Smooth muscle cell (in vitro differentiated cells): ENCODE data around the gene UNG. TPM values are rescaled to one million over a fixed set of nuclear protein-coding genes. Genes with fewer than 3 reads are reported as not detected.

Source experiments
- DNase-seq: peaks from one replicate; lab custom pipeline; 2025; ENCODE audit not compliant: unreplicated experiment; lab: John Stamatoyannopoulos, UW
- H2AFZ ChIP-seq: fragments of 200-600 bp; sonication (generic); 2 replicates; pipeline ENCODE4 v1.6.0; 2016; ENCODE audit warnings: antibody characterized with exemption, low read depth, mild to moderate bottlenecking
- H3F3A ChIP-seq: fragments of 200-600 bp; sonication (generic); 2 replicates; pipeline ENCODE4 v1.6.0; 2017; ENCODE audit warnings: antibody characterized with exemption, low read depth
- H3K27ac ChIP-seq: fragments of 200-600 bp; sonication (generic); 2 replicates; pipeline ENCODE4 v1.5.1; 2016; ENCODE audit warnings: low read depth, mild to moderate bottlenecking
- H3K27me3 ChIP-seq: fragments of 200-600 bp; sonication (generic); 2 replicates; pipeline ENCODE4 v1.6.1; 2016; ENCODE audit warnings: low read depth, mild to moderate bottlenecking
- H3K36me3 ChIP-seq: fragments of 200-600 bp; sonication (generic); 2 replicates; pipeline ENCODE4 v1.5.1; 2016; ENCODE audit warnings: low read depth
- H3K4me1 ChIP-seq: fragments of 200-600 bp; sonication (generic); 2 replicates; pipeline ENCODE4 v1.5.1; 2016; ENCODE audit warnings: low read depth
- H3K4me2 ChIP-seq: fragments of 200-600 bp; sonication (generic); 2 replicates; pipeline ENCODE4 v1.6.0; 2016; ENCODE audit warnings: mild to moderate bottlenecking
- H3K4me3 ChIP-seq: fragments of 200-600 bp; sonication (generic); 2 replicates; pipeline ENCODE4 v1.5.1; 2016; ENCODE audit warnings: mild to moderate bottlenecking
- H3K79me2 ChIP-seq: fragments of 200-600 bp; sonication (generic); 2 replicates; pipeline ENCODE4 v1.6.0; 2016; ENCODE audit warnings: low read depth, mild to moderate bottlenecking
- H3K9ac ChIP-seq: fragments of 200-600 bp; sonication (generic); 2 replicates; pipeline ENCODE4 v1.6.0; 2016; ENCODE audit warnings: low read depth
- H3K9me3 ChIP-seq: fragments of 200-600 bp; sonication (generic); replicated peaks from 2 replicates; pipeline ENCODE4 v1.5.1; 2016; ENCODE audit warnings: low read depth
- H4K20me1 ChIP-seq: fragments of 200-600 bp; sonication (generic); 2 replicates; pipeline ENCODE4 v1.6.0; 2016; ENCODE audit warnings: low read depth
- WGBS: methylation state at CpG from one replicate; pipeline ENCODE4 v1.1.7; 2016; ENCODE audit warnings: low lambda C conversion rate; 5-methylcytosine and 5-hydroxymethylcytosine counted together
- polyA plus RNA-seq: library from polyadenylated mRNA; unstranded; fragments of >200 nt; fragmentation: Nextera tagmentation; extraction: Ambion mirVana; gene quantifications from 2 replicates; pipeline ENCODE4 v1.2.1, GENCODE V29; 2016
- total RNA-seq: library from RNA; depleted of rRNA; stranded (reverse); fragments of >200 nt; gene quantifications from 2 replicates; pipeline ENCODE4 v1.2.3, GENCODE V29; 2014
- TF ChIP-seq, protein P1 (sequence below): fragments of 200-600 bp; sonication (generic); IDR thresholded peaks from 2 replicates; pipeline ENCODE4 v1.5.1; 2017; ENCODE audit warnings: borderline replicate concordance, mild to moderate bottlenecking, antibody characterized with exemption; ENCODE audit not compliant: insufficient read depth, poor library complexity, severe bottlenecking

The UNG gene
- total and polyA plus RNA-seq, 2 experiments from 2014 or later, result 17.1 to 22.8 TPM

DNA sequence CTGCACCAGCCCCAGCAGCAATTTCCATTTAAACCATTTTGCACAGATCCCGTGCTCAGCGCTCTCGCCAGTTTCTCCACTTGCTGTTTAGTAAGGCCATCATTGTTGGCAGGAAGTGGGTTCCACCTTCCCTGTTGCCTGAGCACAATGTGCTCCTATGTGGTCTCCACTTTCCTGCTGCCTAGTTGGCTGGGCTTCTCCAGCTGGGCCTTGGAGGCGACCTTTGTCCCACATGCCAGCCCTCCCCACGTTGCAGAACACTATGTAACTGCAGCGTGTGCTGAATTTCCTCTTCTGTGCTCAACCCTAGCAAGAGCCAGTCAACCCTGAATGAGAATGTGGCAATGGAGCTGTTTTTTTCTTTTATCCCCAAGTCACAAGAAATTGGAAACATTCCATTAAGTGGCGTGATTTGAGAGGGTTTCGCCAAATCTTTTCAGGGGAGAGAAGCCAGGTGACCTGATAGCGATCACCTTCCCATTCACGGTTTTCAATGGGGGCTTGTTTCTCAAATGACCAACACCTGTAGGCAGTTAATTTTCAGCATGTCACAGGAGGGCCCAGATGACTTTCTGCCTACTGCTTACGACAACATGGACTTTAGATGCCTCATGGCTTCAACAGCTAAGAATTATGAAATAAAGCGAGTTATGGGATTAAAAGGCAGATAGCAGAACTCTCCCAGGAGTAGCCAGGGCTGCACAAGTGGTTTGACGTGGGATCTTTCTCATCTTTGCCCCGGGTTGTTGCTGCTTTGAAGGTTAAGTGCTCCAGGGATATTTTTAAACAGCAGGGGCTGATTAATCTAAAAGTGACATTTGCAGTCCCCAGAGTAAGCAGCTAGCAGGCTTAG, 18.6 kb downstream of the UNG start, which contains the start of gene ACACB:
Gene ACACB (plus strand): TSS at position 830 of the 853 bp plus-strand sequence. CDS start 22,819 bp downstream, outside the sequence.
- TF ChIP-seq, protein P1, sequence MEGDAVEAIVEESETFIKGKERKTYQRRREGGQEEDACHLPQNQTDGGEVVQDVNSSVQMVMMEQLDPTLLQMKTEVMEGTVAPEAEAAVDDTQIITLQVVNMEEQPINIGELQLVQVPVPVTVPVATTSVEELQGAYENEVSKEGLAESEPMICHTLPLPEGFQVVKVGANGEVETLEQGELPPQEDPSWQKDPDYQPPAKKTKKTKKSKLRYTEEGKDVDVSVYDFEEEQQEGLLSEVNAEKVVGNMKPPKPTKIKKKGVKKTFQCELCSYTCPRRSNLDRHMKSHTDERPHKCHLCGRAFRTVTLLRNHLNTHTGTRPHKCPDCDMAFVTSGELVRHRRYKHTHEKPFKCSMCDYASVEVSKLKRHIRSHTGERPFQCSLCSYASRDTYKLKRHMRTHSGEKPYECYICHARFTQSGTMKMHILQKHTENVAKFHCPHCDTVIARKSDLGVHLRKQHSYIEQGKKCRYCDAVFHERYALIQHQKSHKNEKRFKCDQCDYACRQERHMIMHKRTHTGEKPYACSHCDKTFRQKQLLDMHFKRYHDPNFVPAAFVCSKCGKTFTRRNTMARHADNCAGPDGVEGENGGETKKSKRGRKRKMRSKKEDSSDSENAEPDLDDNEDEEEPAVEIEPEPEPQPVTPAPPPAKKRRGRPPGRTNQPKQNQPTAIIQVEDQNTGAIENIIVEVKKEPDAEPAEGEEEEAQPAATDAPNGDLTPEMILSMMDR, result no peak
- H3F3A ChIP-seq, result peaks cover 7% of the 10 kb centered on the region
- no peaks in the 10 kb centered on the region for H3K36me3 ChIP-seq
- no peak within 1 kb of the TSS for H2AFZ ChIP-seq
- WGBS, result 76% methylated on average over 14 of the region's 14 CpGs
- no peaks in the 10 kb centered on the region for H3K27me3 ChIP-seq
- H3K9ac ChIP-seq, result no peak within 1 kb of the TSS
- no peaks in the 10 kb centered on the region for H3K9me3 ChIP-seq
- no peak within 1 kb of the TSS for H3K4me2 ChIP-seq
- no peak within 1 kb of the TSS for H3K27ac ChIP-seq
- no peak for DNase-seq
- H3K4me3 ChIP-seq, result no peak within 1 kb of the TSS
- peaks cover 13% of the 10 kb centered on the region for H3K4me1 ChIP-seq
- H3K79me2 ChIP-seq, result no peaks in the 10 kb centered on the region
- H4K20me1 ChIP-seq, result no peaks in the 10 kb centered on the region

- Histone ChIP-seq H3F3A (peaks cover 6% of the 10 kb centered on the region), H3K4me1 (peaks cover 12% of the 10 kb centered on the region), H3K4me3 (no peak overlapping the region), H3K27ac (no peak overlapping the region), H2AFZ (no peak overlapping the region), H3K4me2 (no peak overlapping the region), H3K79me2 (no peaks in the 10 kb centered on the region), H3K9ac (no peak overlapping the region), H3K36me3 (no peaks in the 10 kb centered on the region), H3K9me3 (no peaks in the 10 kb centered on the region), H4K20me1 (no peaks in the 10 kb centered on the region), H3K27me3 (no peaks in the 10 kb centered on the region)
- WGBS, result 87% methylated on average over 12 of the region's 12 CpGs
- TF ChIP-seq, protein P1, result no peak
- DNase-seq, result no peak
Measured at GRCh38 chr12:109116611-109116949, 19.2 kb downstream of the UNG start.

DNA sequence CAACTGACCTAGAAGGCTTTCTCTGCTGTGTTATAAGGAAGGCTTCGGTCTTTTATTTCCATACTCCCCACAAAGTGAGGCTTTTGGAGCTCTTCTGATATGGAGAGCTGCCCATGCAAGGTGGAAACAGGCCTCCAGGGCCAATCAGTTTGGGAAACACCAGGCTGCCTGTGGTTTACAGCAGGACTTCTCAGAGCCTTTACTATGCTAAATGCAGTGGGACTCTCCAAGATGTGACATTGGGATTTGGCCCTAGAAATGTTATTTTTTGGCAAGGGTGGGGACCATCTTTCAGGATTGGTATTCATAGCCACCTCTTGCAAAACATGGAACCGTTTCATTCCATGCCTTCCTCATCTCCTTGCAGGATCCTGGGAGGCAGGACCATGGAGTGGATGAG, 22.7 kb downstream of the UNG start:
- H3K9me3 ChIP-seq, result no peaks in the 10 kb centered on the region
- no peak overlapping the region for H2AFZ ChIP-seq
- H4K20me1 ChIP-seq, result no peaks in the 10 kb centered on the region
- WGBS, result 85% methylated on average over 2 of the region's 2 CpGs
- DNase-seq, result no peak
- no peak overlapping the region for H3K4me3 ChIP-seq
- no peaks in the 10 kb centered on the region for H3F3A ChIP-seq
- no peaks in the 10 kb centered on the region for H3K79me2 ChIP-seq
- no peak overlapping the region for H3K4me2 ChIP-seq
- no peaks in the 10 kb centered on the region for H3K36me3 ChIP-seq
- H3K4me1 ChIP-seq, result peaks cover 9% of the 10 kb centered on the region
- H3K9ac ChIP-seq, result no peak overlapping the region
- TF ChIP-seq, protein P1, result no peak
- H3K27me3 ChIP-seq, result no peaks in the 10 kb centered on the region
- H3K27ac ChIP-seq, result no peak overlapping the region

- H3K79me2 ChIP-seq, result no peaks in the 10 kb centered on the region
- no peak overlapping the region for H3K4me2 ChIP-seq
- no peaks in the 10 kb centered on the region for H4K20me1 ChIP-seq
- no peak overlapping the region for H3K9ac ChIP-seq
- TF ChIP-seq, protein P1, result no peak
- peaks cover 9% of the 10 kb centered on the region for H3K4me1 ChIP-seq
- no peak overlapping the region for H2AFZ ChIP-seq
- no peaks in the 10 kb centered on the region for H3K27me3 ChIP-seq
- H3F3A ChIP-seq, result no peaks in the 10 kb centered on the region
- WGBS, result 67% methylated on average over 4 of the region's 4 CpGs
- H3K9me3 ChIP-seq, result no peaks in the 10 kb centered on the region
- H3K4me3 ChIP-seq, result no peak overlapping the region
- H3K27ac ChIP-seq, result no peak overlapping the region
- DNase-seq, result no peak
- H3K36me3 ChIP-seq, result no peaks in the 10 kb centered on the region
Measured at GRCh38 chr12:109120557-109120956, 23.2 kb downstream of the UNG start.
